Testis (tissue), 2 donors: ENCODE measurements around the gene KIAA0232.

Source experiments
- CTCF ChIP-seq, 3 experiments: fragments of 450-650 bp in 2 of 3; fragments of 200-600 bp in 1 of 3; sonication (generic) in 1 of 3; IDR thresholded peaks; one replicate each; pipeline ENCODE4 v1.5.1; 2016 to 2019; ENCODE audit warnings: antibody characterized with exemption in 3 of 3, mild to moderate bottlenecking in 2 of 3, moderate library complexity in 1 of 3
- POLR2A ChIP-seq: fragments of 450-650 bp; IDR thresholded peaks from one replicate; pipeline ENCODE4 v1.6.1; 2017; ENCODE audit warnings: antibody characterized with exemption, mild to moderate bottlenecking, moderate library complexity

- TF ChIP-seq POLR2A (no peak), CTCF (IDR thresholded peaks at IDR 0.05) (no peak)
Measured at GRCh38 chr4:6892190-6892908, 109.8 kb downstream of the KIAA0232 start.
